ENCODE measurements around the gene NFX1. TPM values are rescaled to one million over a fixed set of nuclear protein-coding genes. Genes with fewer than 3 reads are reported as not detected.

The NFX1 gene
- total RNA-seq, 2 donors from 2014 or later: 32.0 to 56.5 TPM

- H3K9me3 Mint-ChIP-seq: no peaks in the 10 kb centered on the region
- peak overlapping the region; percentile 74 for H3K27ac Mint-ChIP-seq
- ATAC-seq (replicated peaks): no peak
- H3K4me3 Mint-ChIP-seq: no peak overlapping the region
- H3K27me3 Mint-ChIP-seq: no peaks in the 10 kb centered on the region
- H3K36me3 Mint-ChIP-seq (ENCODE audit: low read depth): peaks cover 41% of the 10 kb centered on the region
- peaks cover 12% of the 10 kb centered on the region for H3K4me1 Mint-ChIP-seq
These were observed 3.2 kb upstream of the NFX1 start for GRCh38 chr9:33287087-33287490.

- Mint-ChIP-seq H3K27me3 (no peaks in the 10 kb centered on the region), H3K4me3 (peak overlapping the region; percentile 20), H3K36me3 (ENCODE audit: low read depth) (peaks cover 41% of the 10 kb centered on the region), H3K27ac (no peak overlapping the region), H3K9me3 (no peaks in the 10 kb centered on the region), H3K4me1 (peaks cover 22% of the 10 kb centered on the region)
- ATAC-seq (replicated peaks): no peak
These were observed 2.1 kb upstream of the NFX1 start for GRCh38 chr9:33288235-33288634.

GRCh38 chr9:33288828-33289483, 1.4 kb upstream of the NFX1 start:
- Mint-ChIP-seq H3K27me3 (no peaks in the 10 kb centered on the region), H3K36me3 (ENCODE audit: low read depth) (peaks cover 44% of the 10 kb centered on the region), H3K9me3 (no peaks in the 10 kb centered on the region), H3K4me1 (peaks cover 27% of the 10 kb centered on the region), H3K27ac (peak overlapping the region; percentile 99), H3K4me3 (peak overlapping the region; percentile 89)
- ATAC-seq (replicated peaks): no peak

- H3K4me3 Mint-ChIP-seq: peak overlapping the region; percentile 89
- H3K36me3 Mint-ChIP-seq (ENCODE audit: low read depth): peaks cover 44% of the 10 kb centered on the region
- H3K27ac Mint-ChIP-seq: peak overlapping the region; percentile 99
- no peak for ATAC-seq (replicated peaks)
- H3K27me3 Mint-ChIP-seq: no peaks in the 10 kb centered on the region
- H3K9me3 Mint-ChIP-seq: no peaks in the 10 kb centered on the region
- peaks cover 29% of the 10 kb centered on the region for H3K4me1 Mint-ChIP-seq
These were observed 820 bp upstream of the NFX1 start for GRCh38 chr9:33289496-33289895.

- H3K4me1 Mint-ChIP-seq: peaks cover 33% of the 10 kb centered on the region
- no peaks in the 10 kb centered on the region for H3K9me3 Mint-ChIP-seq
- peaks cover 44% of the 10 kb centered on the region for H3K36me3 Mint-ChIP-seq (ENCODE audit: low read depth)
- no peaks in the 10 kb centered on the region for H3K27me3 Mint-ChIP-seq
- peak overlapping the region; percentile 99 for H3K27ac Mint-ChIP-seq
- ATAC-seq (replicated peaks): no peak
- H3K4me3 Mint-ChIP-seq: peak overlapping the region; percentile 89
These were observed 425 bp upstream of the NFX1 start for GRCh38 chr9:33289936-33290246.

GRCh38 chr9:33291031-33291397, 698 bp downstream of the NFX1 start:
- peaks cover 44% of the 10 kb centered on the region for H3K36me3 Mint-ChIP-seq (ENCODE audit: low read depth)
- no peaks in the 10 kb centered on the region for H3K9me3 Mint-ChIP-seq
- H3K27ac Mint-ChIP-seq: peak overlapping the region; percentile 99
- H3K4me1 Mint-ChIP-seq: peaks cover 40% of the 10 kb centered on the region
- ATAC-seq (replicated peaks): no peak
- peak overlapping the region; percentile 89 for H3K4me3 Mint-ChIP-seq
- no peaks in the 10 kb centered on the region for H3K27me3 Mint-ChIP-seq

- H3K27ac Mint-ChIP-seq: peak overlapping the region; percentile 99
- H3K4me3 Mint-ChIP-seq: peak overlapping the region; percentile 89
- peaks cover 41% of the 10 kb centered on the region for H3K36me3 Mint-ChIP-seq (ENCODE audit: low read depth)
- no peaks in the 10 kb centered on the region for H3K27me3 Mint-ChIP-seq
- no peak for ATAC-seq (replicated peaks)
- no peaks in the 10 kb centered on the region for H3K9me3 Mint-ChIP-seq
- H3K4me1 Mint-ChIP-seq: peaks cover 44% of the 10 kb centered on the region
These were observed 1.6 kb downstream of the NFX1 start for GRCh38 chr9:33291901-33292300.

- Mint-ChIP-seq H3K9me3 (no peaks in the 10 kb centered on the region), H3K36me3 (ENCODE audit: low read depth) (peaks cover 39% of the 10 kb centered on the region), H3K4me3 (peak overlapping the region; percentile 89), H3K4me1 (peaks cover 57% of the 10 kb centered on the region), H3K27me3 (no peaks in the 10 kb centered on the region), H3K27ac (peak overlapping the region; percentile 99)
- no peak for ATAC-seq (replicated peaks)
These were observed 3.5 kb downstream of the NFX1 start for GRCh38 chr9:33293782-33294181.

GRCh38 chr9:33294670-33295432, 4.5 kb downstream of the NFX1 start:
- Mint-ChIP-seq H3K4me3 (peak overlapping the region; percentile 79), H3K36me3 (ENCODE audit: low read depth) (peaks cover 39% of the 10 kb centered on the region), H3K27me3 (no peaks in the 10 kb centered on the region), H3K27ac (peak overlapping the region; percentile 84), H3K4me1 (peaks cover 62% of the 10 kb centered on the region), H3K9me3 (no peaks in the 10 kb centered on the region)
- no peak for ATAC-seq (replicated peaks)

- Mint-ChIP-seq H3K9me3 (no peaks in the 10 kb centered on the region), H3K27ac (peak overlapping the region; percentile 84), H3K4me1 (peaks cover 58% of the 10 kb centered on the region), H3K27me3 (no peaks in the 10 kb centered on the region), H3K4me3 (peak overlapping the region; percentile 79), H3K36me3 (ENCODE audit: low read depth) (peaks cover 32% of the 10 kb centered on the region)
- ATAC-seq (replicated peaks): peak; percentile 46
These were observed 5.3 kb downstream of the NFX1 start for GRCh38 chr9:33295571-33295970.

GRCh38 chr9:33297432-33297831, 7.1 kb downstream of the NFX1 start:
- ATAC-seq (replicated peaks): peak; percentile 65
- peaks cover 13% of the 10 kb centered on the region for H3K36me3 Mint-ChIP-seq (ENCODE audit: low read depth)
- peak overlapping the region; percentile 86 for H3K27ac Mint-ChIP-seq
- H3K9me3 Mint-ChIP-seq: no peaks in the 10 kb centered on the region
- H3K27me3 Mint-ChIP-seq: no peaks in the 10 kb centered on the region
- peaks cover 51% of the 10 kb centered on the region for H3K4me1 Mint-ChIP-seq
- peak overlapping the region; percentile 79 for H3K4me3 Mint-ChIP-seq

- Mint-ChIP-seq H3K4me3 (no peak overlapping the region), H3K27me3 (no peaks in the 10 kb centered on the region), H3K36me3 (ENCODE audit: low read depth) (no peaks in the 10 kb centered on the region), H3K4me1 (peaks cover 30% of the 10 kb centered on the region), H3K9me3 (no peaks in the 10 kb centered on the region), H3K27ac (peak overlapping the region; percentile 21)
- ATAC-seq (replicated peaks): no peak
These were observed 10.2 kb downstream of the NFX1 start for GRCh38 chr9:33300546-33300945.

GRCh38 chr9:33304362-33304761, 14.0 kb downstream of the NFX1 start:
- ATAC-seq (replicated peaks): peak; percentile 25
- Mint-ChIP-seq H3K9me3 (no peaks in the 10 kb centered on the region), H3K27me3 (no peaks in the 10 kb centered on the region), H3K27ac (no peak overlapping the region), H3K4me1 (no peaks in the 10 kb centered on the region), H3K36me3 (ENCODE audit: low read depth) (no peaks in the 10 kb centered on the region), H3K4me3 (no peak overlapping the region)

- ATAC-seq (replicated peaks): peak; percentile 92
- H3K36me3 Mint-ChIP-seq (ENCODE audit: low read depth): no peaks in the 10 kb centered on the region
- no peaks in the 10 kb centered on the region for H3K27me3 Mint-ChIP-seq
- no peak overlapping the region for H3K27ac Mint-ChIP-seq
- peaks cover 1% of the 10 kb centered on the region for H3K4me1 Mint-ChIP-seq
- H3K9me3 Mint-ChIP-seq: no peaks in the 10 kb centered on the region
- no peak overlapping the region for H3K4me3 Mint-ChIP-seq
These were observed 15.7 kb downstream of the NFX1 start for GRCh38 chr9:33306037-33306436.

GRCh38 chr9:33307067-33307466, 16.8 kb downstream of the NFX1 start:
- ATAC-seq (replicated peaks): no peak
- no peaks in the 10 kb centered on the region for H3K9me3 Mint-ChIP-seq

More at GRCh38 chr9:33307067-33307466, 16.8 kb downstream of the NFX1 start:
- Mint-ChIP-seq H3K27me3 (no peaks in the 10 kb centered on the region), H3K4me1 (peaks cover 10% of the 10 kb centered on the region), H3K36me3 (ENCODE audit: low read depth) (no peaks in the 10 kb centered on the region), H3K4me3 (no peak overlapping the region), H3K27ac (no peak overlapping the region)

Data from activated T-helper 17 cell treated with anti-CD3 and anti-CD28 coated beads, Interleukin-2, amount 50 U/mL, for 72 hours (primary cell).